ENCODE results near the gene PRRG1.
A peak's percentile ranks its signal among the peaks of the same experiment; 100 is the strongest.
"Not testable (repeated sequence)": the region's sequence is repeated elsewhere in the genome, so short reads cannot be mapped to it uniquely, and the experiment has no call there.

Gene PRRG1

DNA sequence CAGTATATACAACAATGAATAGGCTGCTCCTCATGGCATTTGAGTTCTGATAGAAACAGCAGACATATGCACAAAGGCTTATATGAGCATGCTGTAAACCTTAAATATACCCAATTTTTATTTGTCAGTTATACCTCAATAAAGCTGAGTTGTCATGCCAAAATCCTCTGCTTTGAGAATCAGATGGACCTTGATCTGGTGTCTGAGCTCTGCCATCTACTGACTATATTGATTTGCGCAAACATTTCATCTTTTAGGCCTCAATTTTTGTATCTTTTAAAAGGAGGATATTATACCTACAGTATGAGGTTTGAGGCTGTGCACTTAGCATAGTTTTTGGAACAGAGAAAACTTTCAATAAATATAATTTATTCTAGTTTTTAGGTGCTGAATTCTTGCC, 85.2 kb downstream of the PRRG1 start:
- H3K4me3 ChIP-seq (replicated peaks; ENCODE audit: low read depth, low read length): no peak overlapping the region
- DNase-seq (ENCODE audit: low read depth): no peak
- TF ChIP-seq, protein P1, sequence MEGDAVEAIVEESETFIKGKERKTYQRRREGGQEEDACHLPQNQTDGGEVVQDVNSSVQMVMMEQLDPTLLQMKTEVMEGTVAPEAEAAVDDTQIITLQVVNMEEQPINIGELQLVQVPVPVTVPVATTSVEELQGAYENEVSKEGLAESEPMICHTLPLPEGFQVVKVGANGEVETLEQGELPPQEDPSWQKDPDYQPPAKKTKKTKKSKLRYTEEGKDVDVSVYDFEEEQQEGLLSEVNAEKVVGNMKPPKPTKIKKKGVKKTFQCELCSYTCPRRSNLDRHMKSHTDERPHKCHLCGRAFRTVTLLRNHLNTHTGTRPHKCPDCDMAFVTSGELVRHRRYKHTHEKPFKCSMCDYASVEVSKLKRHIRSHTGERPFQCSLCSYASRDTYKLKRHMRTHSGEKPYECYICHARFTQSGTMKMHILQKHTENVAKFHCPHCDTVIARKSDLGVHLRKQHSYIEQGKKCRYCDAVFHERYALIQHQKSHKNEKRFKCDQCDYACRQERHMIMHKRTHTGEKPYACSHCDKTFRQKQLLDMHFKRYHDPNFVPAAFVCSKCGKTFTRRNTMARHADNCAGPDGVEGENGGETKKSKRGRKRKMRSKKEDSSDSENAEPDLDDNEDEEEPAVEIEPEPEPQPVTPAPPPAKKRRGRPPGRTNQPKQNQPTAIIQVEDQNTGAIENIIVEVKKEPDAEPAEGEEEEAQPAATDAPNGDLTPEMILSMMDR (IDR thresholded peaks at IDR 0.05; ENCODE audit: low read length, missing control alignments): no peak

DNA sequence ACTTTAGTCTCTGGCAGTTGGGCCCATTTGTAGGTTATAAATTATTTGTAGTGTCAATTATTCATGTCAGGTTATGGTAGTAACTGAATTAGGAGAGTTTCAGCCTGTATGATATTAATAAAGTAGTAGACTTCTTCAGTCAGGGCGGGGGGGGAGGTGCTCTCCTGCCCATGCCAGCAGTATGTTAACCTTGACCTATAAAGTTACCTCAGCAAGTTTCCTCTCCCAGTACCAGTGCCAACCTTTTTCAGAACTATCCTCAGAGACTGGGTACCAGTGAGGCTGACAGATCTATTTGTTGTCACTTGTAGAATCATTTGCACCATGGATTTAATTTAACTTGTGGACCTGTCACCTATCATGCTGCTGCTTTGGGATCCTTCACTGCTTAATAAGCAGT, 88.0 kb downstream of the PRRG1 start:
- no peak overlapping the region for H3K4me3 ChIP-seq (replicated peaks; ENCODE audit: low read depth, low read length)
- TF ChIP-seq, protein P1 (IDR thresholded peaks at IDR 0.05; ENCODE audit: low read length, missing control alignments): no peak
- DNase-seq (ENCODE audit: low read depth): no peak

DNA sequence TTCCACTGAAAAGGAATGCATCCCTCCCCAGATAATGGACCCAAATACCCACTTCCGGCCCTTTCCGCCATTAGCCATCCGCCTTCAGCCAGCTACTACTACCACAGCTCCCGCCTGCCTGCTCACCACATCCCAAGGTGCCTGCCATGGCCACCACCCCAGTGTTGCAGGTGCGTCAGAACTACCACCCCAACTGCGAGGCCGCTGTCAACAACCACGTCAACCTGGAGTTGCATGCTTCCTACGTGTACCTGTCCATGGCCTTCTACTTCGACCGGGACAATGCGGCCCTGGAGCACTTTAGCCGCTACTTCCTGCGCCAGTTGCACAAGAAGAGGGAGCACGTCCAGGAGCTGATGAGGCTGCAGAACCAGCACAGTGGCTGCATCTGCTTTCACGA, 92.2 kb downstream of the PRRG1 start:
- H3K4me3 ChIP-seq (replicated peaks; ENCODE audit: low read depth, low read length): no peak overlapping the region
- no peak for DNase-seq (ENCODE audit: low read depth)
- TF ChIP-seq, protein P1 (IDR thresholded peaks at IDR 0.05; ENCODE audit: low read length, missing control alignments): no peak

DNA sequence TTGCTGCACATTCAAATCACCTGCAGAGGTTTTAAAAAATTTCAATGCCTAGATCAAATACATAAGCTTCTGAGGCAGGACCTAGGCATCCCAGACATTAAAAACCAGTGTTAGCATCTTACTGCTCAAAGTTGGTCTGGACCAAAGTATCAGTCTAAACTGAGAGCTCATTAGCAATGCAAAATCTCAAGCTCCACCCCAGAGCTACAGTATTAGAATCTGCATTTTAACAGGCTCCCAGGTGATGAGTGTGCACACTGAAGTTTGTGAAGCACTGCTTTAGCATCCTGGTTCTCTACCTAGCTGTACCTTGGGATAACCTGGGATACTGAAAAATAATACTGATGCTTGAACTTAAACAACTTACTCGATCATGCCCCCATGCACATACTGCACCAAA, 96.0 kb downstream of the PRRG1 start:
- TF ChIP-seq, protein P1 (IDR thresholded peaks at IDR 0.05; ENCODE audit: low read length, missing control alignments): no peak
- no peak for DNase-seq (ENCODE audit: low read depth)
- no peak overlapping the region for H3K4me3 ChIP-seq (replicated peaks; ENCODE audit: low read depth, low read length)

DNA sequence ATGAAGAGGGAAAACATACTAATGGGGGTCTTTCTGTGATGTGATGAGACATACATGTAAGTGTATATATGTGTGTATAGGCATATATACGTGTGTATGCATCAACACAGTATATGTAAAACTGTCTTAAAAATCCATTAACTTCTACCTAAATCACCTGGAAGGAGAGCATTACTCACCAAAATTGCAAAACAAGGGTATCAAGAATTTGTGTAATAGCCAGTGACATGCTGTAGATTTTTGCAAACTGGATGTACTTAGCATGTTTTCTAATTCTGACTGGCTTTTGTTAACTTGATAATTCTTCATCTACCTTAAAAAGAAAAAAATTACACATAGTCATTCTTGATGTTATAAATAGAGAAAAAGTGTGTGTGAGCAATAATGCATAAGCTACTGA, 104.7 kb downstream of the PRRG1 start:
- TF ChIP-seq, protein P1 (IDR thresholded peaks at IDR 0.05; ENCODE audit: low read length, missing control alignments): no peak
- H3K4me3 ChIP-seq (replicated peaks; ENCODE audit: low read depth, low read length): no peak overlapping the region
- no peak for DNase-seq (ENCODE audit: low read depth)

DNA sequence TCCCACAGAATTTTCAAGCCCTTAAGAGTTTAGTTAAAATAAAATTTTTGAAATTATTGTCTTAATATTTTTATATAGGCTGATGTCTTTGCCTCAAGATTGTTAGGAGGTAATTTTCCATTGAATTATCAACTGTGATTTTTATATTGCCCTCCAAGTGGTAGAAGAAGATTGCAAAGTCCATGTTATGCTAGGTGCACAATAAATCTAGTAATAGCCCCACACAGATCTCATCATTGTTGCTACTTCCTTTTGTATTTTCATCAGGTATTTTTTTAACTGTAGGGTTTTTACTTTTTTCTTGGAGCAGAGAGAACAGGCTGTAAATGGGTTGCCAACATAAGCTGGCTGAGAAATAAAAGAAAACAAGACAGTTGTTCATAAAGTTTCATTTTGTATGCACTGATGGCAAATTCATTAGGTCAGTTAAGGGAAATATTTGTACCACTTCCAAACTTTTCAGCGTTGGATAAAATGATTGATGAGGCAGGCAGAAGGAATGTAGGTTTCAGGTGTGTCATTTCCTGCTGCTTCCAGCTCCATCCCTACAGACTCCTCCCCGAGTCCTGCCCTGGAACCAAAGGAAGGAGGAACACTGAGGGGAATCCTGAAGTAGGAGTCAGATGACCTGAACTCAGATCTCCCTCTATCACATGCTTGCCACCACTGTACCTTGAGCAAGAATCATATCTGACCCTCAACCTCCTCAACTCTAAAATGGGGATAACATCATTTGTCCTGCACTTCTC, 105.5 kb downstream of the PRRG1 start:
- TF ChIP-seq, protein P1 (IDR thresholded peaks at IDR 0.05; ENCODE audit: low read length, missing control alignments): no peak
- no peak overlapping the region for H3K4me3 ChIP-seq (replicated peaks; ENCODE audit: low read depth, low read length)
- peak; percentile 62 for DNase-seq (ENCODE audit: low read depth)

DNA sequence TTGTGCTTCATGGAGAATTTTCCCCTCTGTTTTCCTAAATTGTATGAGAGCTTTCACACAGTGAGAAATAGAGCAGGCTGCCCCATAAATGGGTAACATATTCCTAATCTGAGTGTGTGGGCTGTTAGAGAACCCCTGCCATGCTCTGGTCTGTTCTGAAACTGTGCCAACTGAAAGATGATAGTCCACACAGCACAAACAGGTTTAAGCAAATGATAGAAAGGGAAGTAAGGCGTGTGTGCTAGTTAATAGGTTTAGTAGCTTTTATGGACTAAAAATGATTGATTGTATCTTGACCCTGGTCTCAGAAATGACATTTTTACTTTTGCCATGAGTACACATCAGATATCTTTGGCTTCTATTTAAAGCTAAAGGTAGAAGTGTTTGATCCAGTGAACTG, 106.2 kb downstream of the PRRG1 start:
- DNase-seq (ENCODE audit: low read depth): no peak
- TF ChIP-seq, protein P1 (IDR thresholded peaks at IDR 0.05; ENCODE audit: low read length, missing control alignments): no peak

DNA sequence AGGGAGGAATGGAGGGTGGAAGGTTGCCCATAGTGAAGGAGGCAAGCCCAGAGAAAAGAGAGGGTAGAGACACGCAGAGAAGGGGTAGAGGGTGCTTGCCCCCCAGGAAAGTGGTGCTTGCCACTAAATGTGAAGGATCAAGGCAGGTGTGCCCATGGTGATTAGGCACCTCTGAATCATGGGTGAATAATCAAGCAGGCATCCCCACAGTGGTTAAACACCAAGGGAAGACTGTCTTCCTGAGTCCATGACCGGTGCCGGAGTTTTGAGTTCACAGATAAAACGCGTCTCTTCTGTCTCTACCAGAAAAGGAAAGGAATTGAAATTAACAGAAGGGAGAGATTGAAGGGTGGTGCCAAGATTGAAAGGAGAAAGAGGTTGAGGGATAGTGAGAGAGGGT, 111.1 kb downstream of the PRRG1 start:
- H3K4me3 ChIP-seq (replicated peaks; ENCODE audit: low read depth, low read length); DNase-seq (ENCODE audit: low read depth): not testable (repeated sequence)

More for the DNA sequence above, 106.2 kb downstream of the PRRG1 start:
- H3K4me3 ChIP-seq (replicated peaks; ENCODE audit: low read depth, low read length): no peak overlapping the region

Measured in fibroblast of pulmonary artery (primary cell).